ENCODE measurements around the gene OPN4.
A peak's percentile ranks its signal among the peaks of the same experiment; 100 is the strongest.

DNA sequence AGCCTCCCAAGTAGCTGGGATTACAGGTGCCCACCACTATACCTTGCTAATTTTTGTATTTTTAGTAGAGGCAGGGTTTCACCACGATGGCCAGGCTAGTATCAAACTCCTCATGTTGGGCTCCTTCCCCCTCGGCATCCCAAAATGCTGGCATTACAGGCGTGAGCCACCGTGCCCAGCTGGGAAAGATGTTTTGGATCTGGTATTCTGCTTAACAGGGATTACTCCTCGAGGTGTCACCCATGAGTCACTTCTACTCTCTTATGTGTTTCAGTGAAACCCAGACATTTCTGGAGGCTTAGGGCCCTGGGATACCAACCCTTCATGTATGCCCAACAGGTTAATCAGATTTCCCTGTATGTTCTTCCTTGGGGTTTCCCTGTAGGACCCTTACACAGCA is 11.8 kb upstream of the OPN4 start:
- TF ChIP-seq RAD21 (IDR thresholded peaks at IDR 0.05; ENCODE audit: low read depth) (peak; percentile 39; the same call in 1 of the 2 replicates), EP300 (IDR thresholded peaks at IDR 0.05; ENCODE audit: borderline replicate concordance) (no peak), YY1 (IDR thresholded peaks at IDR 0.05; ENCODE audit: low read depth) (no peak), CEBPB (IDR thresholded peaks at IDR 0.05) (no peak)
